K562 (cell line): ENCODE results near the gene NOD1. TPM values are rescaled to one million over a fixed set of nuclear protein-coding genes. Genes with fewer than 3 reads are reported as not detected.

Experiments
- CUX1 ChIP-seq: fragments of 200-800 bp; sonication (Bioruptor generic); IDR thresholded peaks from 2 replicates; pipeline ENCODE4 v1.6.1; 2016; ENCODE audit warnings: missing genetic modification characterization, missing compliant biosample characterization
- HBP1 ChIP-seq: fragments of 450-650 bp; formaldehyde crosslinking; IDR thresholded peaks from 2 replicates; pipeline ENCODE4 v1.4.0; 2022; ENCODE audit warnings: missing genetic modification characterization
- XRCC3 ChIP-seq: fragments of 450-650 bp; IDR thresholded peaks from 2 replicates; pipeline ENCODE4 v1.6.1; 2017; ENCODE audit warnings: mild to moderate bottlenecking, moderate library complexity
- polyA plus RNA-seq, 8 experiments: library from polyadenylated mRNA; depleted of rRNA in 4 of 8; stranded (reverse) in 5 of 8; unstranded in 3 of 8; fragments of >200 nt; fragmentation: Nextera tagmentation in 2 of 8; fragmentation: Illumina TruSeq in 1 of 8; extraction: Ambion mirVana in 2 of 8; extraction: Trizol in 1 of 8; gene quantifications; 2 replicates each; pipeline versions ENCODE4 v1.2.1 to v1.2.3, GENCODE V29; 2011 to 2014; ENCODE audit warnings: inconsistent platforms in 1 of 8, missing spikeins in 1 of 8
- total RNA-seq, 7 experiments: library from RNA; depleted of rRNA in 6 of 7; stranded (reverse); fragments of >200 nt in 6 of 7; fragmentation: Illumina TruSeq in 2 of 7; extraction: Trizol in 2 of 7; gene quantifications; 2 replicates each; pipeline versions ENCODE4 v1.2.1 to v1.2.3, GENCODE V29; 2011 to 2021; ENCODE audit warnings: low replicate concordance in 1 of 7
- TF ChIP-seq, protein P1 (sequence below): fragments of 250-450 bp; sonication (Bioruptor Pico); IDR thresholded peaks from 2 replicates; pipeline ENCODE4 v1.8.0; 2021; ENCODE audit warnings: moderate library complexity, mild to moderate bottlenecking, inconsistent platforms

The NOD1 gene
- total and polyA plus RNA-seq, 9 of the 15 experiments (the other 6 are each of a cell fraction or from before 2014, with no cell fraction given): 0.34 to 7.1 (median 4.7) TPM

DNA sequence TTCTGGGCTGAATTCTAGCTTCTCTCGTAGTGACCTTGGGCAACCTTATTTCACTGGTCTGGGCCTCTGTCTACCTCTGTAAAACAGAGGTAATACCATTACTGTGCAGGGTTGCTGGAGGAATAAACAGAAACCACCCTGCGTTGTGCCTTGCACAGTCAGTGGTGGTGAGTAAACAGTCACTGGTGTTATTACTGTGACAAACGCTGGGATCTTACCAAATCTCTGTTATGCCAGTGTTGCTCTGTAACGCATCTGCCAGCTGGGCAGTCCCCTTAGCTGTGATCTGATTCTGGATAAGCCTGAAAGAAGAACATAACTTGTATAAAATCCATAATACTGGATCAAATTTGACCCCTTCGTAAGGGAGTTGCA, 49.4 kb downstream of the NOD1 start (continued):
- TF ChIP-seq, protein P1, sequence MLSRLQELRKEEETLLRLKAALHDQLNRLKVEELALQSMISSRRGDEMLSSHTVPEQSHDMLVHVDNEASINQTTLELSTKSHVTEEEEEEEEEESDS (CRISPR knock-in tag): no peak
- TF ChIP-seq CUX1 (CRISPR knock-in tag) (no peak), XRCC3 (no peak), HBP1 (CRISPR knock-in tag) (no peak)
- TF ChIP-seq, all 486 proteins: peak for 0
